Measurements from ENCODE around the gene TFPI. TPM values are rescaled to one million over a fixed set of nuclear protein-coding genes. Genes with fewer than 3 reads are reported as not detected.

The TFPI gene
- polyA plus RNA-seq, 1 experiment, result 10.9 TPM

GRCh38 chr2:187509667-187510417, 44.4 kb downstream of the TFPI start:
- Histone ChIP-seq H3K4me3 (ENCODE audit: low read depth, low read length) (no peak overlapping the region), H3K36me3 (ENCODE audit: control insufficient read depth, insufficient read depth, low read length) (no peaks in the 10 kb centered on the region), H3K27me3 (ENCODE audit: control insufficient read depth, insufficient read depth, low read length) (no peaks in the 10 kb centered on the region)
- TF ChIP-seq CTCF (IDR thresholded peaks at IDR 0.05; ENCODE audit: insufficient read depth, low read depth, low read length), result no peak
- POLR2A ChIA-PET, result no interaction called here
- no peak for DNase-seq (ENCODE audit: low read depth)
- CTCF ChIA-PET, result interaction anchor here (0.9 to 1.5 kb wide), 3 partner anchors 10 to 71 kb away, joined by 4 to 5 read pairs (median 5); no protein-coding TSS in a partner anchor

GRCh38 chr2:187506416-187506815, 47.8 kb downstream of the TFPI start:
- DNase-seq (ENCODE audit: low read depth), result no peak
- Histone ChIP-seq H3K36me3 (ENCODE audit: control insufficient read depth, insufficient read depth, low read length) (no peaks in the 10 kb centered on the region), H3K27me3 (ENCODE audit: control insufficient read depth, insufficient read depth, low read length) (no peaks in the 10 kb centered on the region), H3K4me3 (ENCODE audit: low read depth, low read length) (no peak overlapping the region)
- ChIA-PET CTCF (interaction anchor here (0.5 to 1.8 kb wide), 3 partner anchors 71 to 74 kb away, joined by 3 to 10 read pairs (median 3); no protein-coding TSS in a partner anchor), POLR2A (no interaction called here)
- TF ChIP-seq CTCF (IDR thresholded peaks at IDR 0.05; ENCODE audit: insufficient read depth, low read depth, low read length), result no peak

- no peak for DNase-seq (ENCODE audit: low read depth)
- ChIA-PET POLR2A (no interaction called here), CTCF (interaction anchor here (1.3 to 1.8 kb wide), 2 partner anchors 73 to 76 kb away, joined by 3 to 10 read pairs; no protein-coding TSS in a partner anchor)
- no peak overlapping the region for H3K4me3 ChIP-seq (ENCODE audit: low read depth, low read length)
- no peaks in the 10 kb centered on the region for H3K36me3 ChIP-seq (ENCODE audit: control insufficient read depth, insufficient read depth, low read length)
- H3K27me3 ChIP-seq (ENCODE audit: control insufficient read depth, insufficient read depth, low read length), result no peaks in the 10 kb centered on the region
- TF ChIP-seq CTCF (IDR thresholded peaks at IDR 0.05; ENCODE audit: insufficient read depth, low read depth, low read length), result no peak
Measured at GRCh38 chr2:187505065-187505672, 49.1 kb downstream of the TFPI start.

GRCh38 chr2:187504312-187504921, 49.8 kb downstream of the TFPI start:
- CTCF ChIA-PET, result interaction anchor here (1.8 to 6.6 kb wide), 2 partner anchors 76 to 77 kb away, joined by 10 to 275 read pairs; no protein-coding TSS in a partner anchor
- Histone ChIP-seq H3K4me3 (ENCODE audit: low read depth, low read length) (no peak overlapping the region), H3K27me3 (ENCODE audit: control insufficient read depth, insufficient read depth, low read length) (no peaks in the 10 kb centered on the region), H3K36me3 (ENCODE audit: control insufficient read depth, insufficient read depth, low read length) (no peaks in the 10 kb centered on the region)
- no peak for DNase-seq (ENCODE audit: low read depth)
- POLR2A ChIA-PET, result no interaction called here
- no peak for TF ChIP-seq CTCF (IDR thresholded peaks at IDR 0.05; ENCODE audit: insufficient read depth, low read depth, low read length)

GRCh38 chr2:187503700-187504099, 50.5 kb downstream of the TFPI start:
- TF ChIP-seq CTCF (IDR thresholded peaks at IDR 0.05; ENCODE audit: insufficient read depth, low read depth, low read length), result no peak
- Histone ChIP-seq H3K36me3 (ENCODE audit: control insufficient read depth, insufficient read depth, low read length) (no peaks in the 10 kb centered on the region), H3K4me3 (ENCODE audit: low read depth, low read length) (no peak overlapping the region), H3K27me3 (ENCODE audit: control insufficient read depth, insufficient read depth, low read length) (no peaks in the 10 kb centered on the region)
- POLR2A ChIA-PET, result no interaction called here
- DNase-seq (ENCODE audit: low read depth), result no peak
- CTCF ChIA-PET, result interaction anchor here (0.7 to 6.6 kb wide), 2 partner anchors 78 to 131 kb away, joined by 3 to 275 read pairs; no protein-coding TSS in a partner anchor
